OCI-LY3 (cell line): ENCODE results near the gene LRRC61.

Source experiments
- H2AFZ ChIP-seq: fragments of 200-600, 300-600 bp; shearing (Covaris generic); 2 replicates; pipeline ENCODE4 v1.6.0; 2014; ENCODE audit warnings: antibody characterized with exemption, low read depth, low read length
- H3K27ac ChIP-seq: fragments of 200-600, 300-600 bp; sonication (generic); 2 replicates; pipeline ENCODE4 v1.5.1; 2014; ENCODE audit warnings: mild to moderate bottlenecking, low read length, moderate library complexity, mixed read lengths
- H3K27me3 ChIP-seq: fragments of 200-600, 300-600 bp; sonication (generic); 2 replicates; pipeline ENCODE4 v1.6.1; 2014; ENCODE audit warnings: low read depth, low read length, mixed read lengths
- H3K36me3 ChIP-seq: fragments of 200-600, 300-600 bp; sonication (generic); replicated peaks from 2 replicates; pipeline ENCODE3; 2014; ENCODE audit warnings: low read depth, low read length, mixed read lengths
- H3K4me1 ChIP-seq: fragments of 300-600, 200-600 bp; sonication (generic); 2 replicates; pipeline ENCODE4 v1.6.1; 2014; ENCODE audit warnings: low read length, mixed read lengths
- H3K4me2 ChIP-seq: fragments of 200-600, 300-600 bp; sonication (generic); 2 replicates; pipeline ENCODE4 v1.6.1; 2014; ENCODE audit warnings: low read length, mixed read lengths
- H3K4me3 ChIP-seq: fragments of 300-600, 200-600 bp; sonication (generic); 2 replicates; pipeline ENCODE4 v1.5.1; 2014; ENCODE audit warnings: antibody characterized with exemption, mild to moderate bottlenecking, low read length, moderate library complexity
- H3K79me2 ChIP-seq: fragments of 300-600, 200-600 bp; shearing (Covaris generic); 2 replicates; pipeline ENCODE4 v1.6.1; 2014; ENCODE audit warnings: mild to moderate bottlenecking, low read length, mixed read lengths
- H3K9ac ChIP-seq: fragments of 300-600, 200-600 bp; shearing (Covaris generic); 2 replicates; pipeline ENCODE4 v1.6.0; 2014; ENCODE audit warnings: mild to moderate bottlenecking, low read length, moderate library complexity
- H3K9me3 ChIP-seq: fragments of 200-600, 300-600 bp; shearing (Covaris generic); 2 replicates; pipeline ENCODE4 v1.6.1; 2014; ENCODE audit warnings: low read length, mixed read lengths; ENCODE audit not compliant: insufficient read depth
- H4K20me1 ChIP-seq: fragments of 200-600, 300-600 bp; sonication (generic); 2 replicates; pipeline ENCODE4 v1.6.1; 2016; ENCODE audit warnings: low read length, mixed read lengths; ENCODE audit not compliant: insufficient read depth
- CTCF ChIP-seq: fragments of 200-600, 300-600 bp; sonication (generic); IDR thresholded peaks from 2 replicates; pipeline ENCODE4 v1.5.1; 2014; ENCODE audit warnings: antibody characterized with exemption, low read length, low read depth
- EZH2phosphoT487 ChIP-seq: fragments of 200-600 bp; shearing (Covaris generic); IDR thresholded peaks from 2 replicates; pipeline ENCODE4 v1.6.1; 2018; ENCODE audit warnings: antibody characterized with exemption, mixed run types, low read depth

LRRC61 gene

DNA sequence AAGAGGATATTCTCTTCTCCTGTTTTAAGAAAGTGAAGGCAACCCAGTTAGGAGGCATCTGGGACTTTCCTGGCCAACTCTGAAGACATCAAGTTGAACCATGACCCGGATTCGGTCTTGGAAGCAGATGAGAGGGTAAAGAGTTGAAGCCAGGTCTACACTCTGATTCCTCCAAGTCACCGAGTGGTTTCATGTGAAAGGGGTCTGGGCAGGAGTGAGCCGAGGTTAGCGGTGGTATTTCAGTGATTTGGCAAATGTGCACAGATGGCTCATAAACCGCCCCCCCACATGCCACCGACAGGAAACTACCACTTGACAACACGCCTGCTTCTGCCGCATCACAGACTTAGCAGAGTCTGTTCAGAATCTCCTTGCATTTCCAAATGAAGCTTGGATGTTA, 34.1 kb downstream of the LRRC61 start:
- H3K27me3 ChIP-seq: no peaks in the 10 kb centered on the region
- TF ChIP-seq EZH2phosphoT487 (no peak), CTCF (no peak)
- no peaks in the 10 kb centered on the region for H4K20me1 ChIP-seq
- H2AFZ ChIP-seq: peak overlapping the region; percentile 94
- peaks cover 56% of the 10 kb centered on the region for H3K4me1 ChIP-seq
- H3K4me3 ChIP-seq: peak overlapping the region; percentile 55
- H3K9me3 ChIP-seq: no peaks in the 10 kb centered on the region
- H3K27ac ChIP-seq: peak overlapping the region; percentile 71
- H3K79me2 ChIP-seq: no peaks in the 10 kb centered on the region
- H3K4me2 ChIP-seq: peak overlapping the region; percentile 85
- peak overlapping the region; percentile 53 for H3K9ac ChIP-seq
- H3K36me3 ChIP-seq: no peaks in the 10 kb centered on the region

DNA sequence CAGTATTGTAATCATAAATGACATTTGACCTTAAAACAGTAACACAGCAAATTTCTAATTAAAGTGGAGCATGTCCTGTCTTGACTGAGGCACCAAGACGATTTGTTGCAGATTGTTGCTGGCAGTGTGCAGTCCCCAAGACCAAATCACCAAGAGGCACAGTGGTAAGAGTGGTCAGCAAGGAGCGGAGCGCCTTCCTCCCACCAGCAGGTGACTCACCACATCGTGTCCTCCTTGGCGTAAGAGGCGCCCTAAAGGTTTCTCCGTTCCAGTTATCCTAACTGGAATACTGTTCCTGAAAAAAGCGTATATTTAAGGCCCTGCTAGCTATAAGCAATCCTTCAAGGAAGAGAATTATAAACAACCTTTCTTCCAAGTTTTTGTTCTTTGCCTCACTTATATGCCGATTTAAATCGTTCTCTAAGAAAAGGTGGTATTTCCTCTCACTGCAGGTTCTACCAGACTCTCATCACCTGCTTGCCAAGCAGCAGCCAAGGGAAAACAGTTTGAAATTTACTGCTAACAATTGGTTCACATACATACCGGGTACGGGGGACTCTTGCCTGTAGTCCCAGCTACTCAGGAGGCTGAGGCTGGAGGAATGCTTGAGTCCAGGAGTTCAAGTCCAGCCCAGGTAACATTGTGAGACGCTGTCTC, 34.7 kb downstream of the LRRC61 start:
- Histone ChIP-seq H3K27me3 (no peaks in the 10 kb centered on the region), H3K9ac (peak overlapping the region; percentile 53), H2AFZ (peak overlapping the region; percentile 94), H3K4me2 (peak overlapping the region; percentile 85), H3K4me3 (peak overlapping the region; percentile 55), H3K79me2 (no peaks in the 10 kb centered on the region), H3K27ac (peak overlapping the region; percentile 71), H3K9me3 (no peaks in the 10 kb centered on the region), H3K4me1 (peaks cover 61% of the 10 kb centered on the region), H4K20me1 (no peaks in the 10 kb centered on the region), H3K36me3 (no peaks in the 10 kb centered on the region)
- TF ChIP-seq CTCF: no peak; the same call in 1 of the 2 replicates
- no peak for TF ChIP-seq EZH2phosphoT487

GRCh38 chr7:150358433-150358832, 35.3 kb downstream of the LRRC61 start:
- Histone ChIP-seq H3K27ac (peak overlapping the region; percentile 71), H3K27me3 (no peaks in the 10 kb centered on the region), H3K4me1 (peaks cover 66% of the 10 kb centered on the region), H4K20me1 (no peaks in the 10 kb centered on the region), H3K4me2 (peak overlapping the region; percentile 85), H3K79me2 (no peaks in the 10 kb centered on the region), H3K4me3 (no peak overlapping the region), H2AFZ (no peak overlapping the region), H3K9ac (no peak overlapping the region), H3K9me3 (no peaks in the 10 kb centered on the region), H3K36me3 (no peaks in the 10 kb centered on the region)
- no peak for TF ChIP-seq CTCF
- no peak for TF ChIP-seq EZH2phosphoT487

DNA sequence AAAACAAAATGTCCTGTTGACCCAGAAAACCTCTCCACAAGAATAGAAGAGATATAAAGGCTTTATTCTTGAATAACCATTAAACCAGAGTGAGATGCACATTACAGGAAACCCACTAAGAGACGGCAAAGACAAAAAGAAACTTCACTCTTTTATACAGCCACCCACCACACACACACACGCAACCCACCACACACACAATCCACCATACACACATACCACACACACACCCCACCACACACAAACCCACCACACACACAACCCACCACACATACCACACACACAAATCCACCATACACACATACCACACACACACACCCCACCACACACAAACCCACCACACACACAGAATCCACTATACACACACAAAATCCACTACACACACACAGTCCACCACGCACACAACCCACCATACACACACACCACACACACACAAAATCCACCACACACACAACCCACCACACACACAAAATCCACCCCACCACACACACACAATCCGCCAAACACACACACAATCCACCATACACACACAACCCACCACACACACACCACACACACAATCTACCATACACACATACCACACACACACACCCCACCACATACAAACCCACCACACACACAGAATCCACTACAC, 36.0 kb downstream of the LRRC61 start:
- TF ChIP-seq EZH2phosphoT487: no peak
- TF ChIP-seq CTCF: no peak
- Histone ChIP-seq H3K27ac (no peak overlapping the region), H2AFZ (no peak overlapping the region), H3K4me2 (no peak overlapping the region), H3K9me3 (no peaks in the 10 kb centered on the region), H3K27me3 (no peaks in the 10 kb centered on the region), H3K9ac (no peak overlapping the region), H4K20me1 (no peaks in the 10 kb centered on the region), H3K4me3 (no peak overlapping the region), H3K79me2 (no peaks in the 10 kb centered on the region), H3K36me3 (no peaks in the 10 kb centered on the region), H3K4me1 (peaks cover 73% of the 10 kb centered on the region)
